ENCODE measurements around the gene RBM14.

RBM14 gene

DNA sequence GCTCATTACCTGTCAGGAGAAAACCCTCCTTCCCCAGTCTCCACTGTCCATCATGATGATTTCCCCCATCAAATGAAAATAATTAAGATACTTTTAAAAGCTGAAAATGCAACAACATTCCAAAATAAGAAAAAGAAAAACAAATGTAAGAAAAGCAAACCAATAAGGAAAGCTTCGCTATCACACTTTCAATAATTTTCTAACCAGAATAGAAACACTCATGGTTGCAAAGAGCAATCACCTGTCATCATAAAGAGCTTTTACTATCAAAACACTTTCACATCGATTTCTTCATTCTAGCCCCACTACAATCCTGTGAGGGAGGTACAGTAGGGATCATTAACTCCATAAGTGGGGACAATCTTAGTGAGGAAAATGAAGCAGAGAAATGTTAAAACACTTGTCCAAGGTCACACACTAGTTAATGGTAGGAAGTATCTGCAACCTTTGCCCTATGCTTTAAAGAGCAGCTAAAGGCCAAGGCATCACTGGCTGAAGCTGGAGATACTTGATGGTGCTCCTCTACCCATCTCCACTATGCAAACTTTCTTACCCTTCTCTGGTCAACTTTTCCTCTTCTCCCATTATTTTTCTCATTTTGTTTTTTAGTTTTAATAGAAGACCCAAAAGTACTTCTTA is 58.7 kb downstream of the RBM14 start:
- DNase-seq (ENCODE audit: extremely low spot score, insufficient read length, low read depth) = no peak
- no peak for FAIRE-seq

DNA sequence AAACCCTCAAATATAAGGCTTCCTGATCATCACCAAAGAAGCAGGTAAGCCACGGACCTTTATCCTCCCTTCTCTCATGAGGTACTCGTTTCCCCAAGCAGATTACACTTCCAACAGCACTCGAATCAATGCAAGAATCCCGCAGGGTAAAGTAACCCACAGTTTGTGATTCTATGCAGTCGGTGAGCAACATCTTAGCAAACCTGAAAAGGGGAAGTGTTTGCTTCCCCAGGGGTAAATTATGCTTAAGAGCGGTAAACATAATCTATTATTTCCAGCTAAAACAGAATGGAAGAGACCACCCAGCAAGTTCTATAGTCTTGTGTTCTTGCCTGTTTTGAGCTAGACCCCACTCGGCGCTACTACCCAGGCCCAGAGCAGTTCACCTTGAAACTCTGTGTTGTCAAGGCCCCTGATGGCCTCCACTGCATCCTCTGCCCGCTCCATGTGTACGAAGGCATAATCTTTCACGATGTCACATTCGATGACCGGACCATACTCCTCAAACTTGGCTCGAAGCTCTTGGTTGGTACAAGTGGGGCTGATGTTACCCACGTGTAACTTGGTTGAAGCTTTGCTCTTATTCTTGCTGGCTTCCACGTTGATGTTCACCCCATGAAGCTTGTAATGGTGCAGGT is 60.0 kb downstream of the RBM14 start:
- FAIRE-seq (no peak), DNase-seq (ENCODE audit: extremely low spot score, insufficient read length, low read depth) (no peak)
